GM19035 (cell line): ENCODE data around the gene UBE2QL1.

Source experiments
- ATAC-seq: cut with Tn5 transposase; IDR thresholded peaks from one replicate; pipeline ENCODE4 v1.9.1; 2021; ENCODE audit not compliant: unreplicated experiment

UBE2QL1 gene

GRCh38 chr5:6453937-6454560 is 5.4 kb downstream of the UBE2QL1 start:
- ATAC-seq = no peak

DNA sequence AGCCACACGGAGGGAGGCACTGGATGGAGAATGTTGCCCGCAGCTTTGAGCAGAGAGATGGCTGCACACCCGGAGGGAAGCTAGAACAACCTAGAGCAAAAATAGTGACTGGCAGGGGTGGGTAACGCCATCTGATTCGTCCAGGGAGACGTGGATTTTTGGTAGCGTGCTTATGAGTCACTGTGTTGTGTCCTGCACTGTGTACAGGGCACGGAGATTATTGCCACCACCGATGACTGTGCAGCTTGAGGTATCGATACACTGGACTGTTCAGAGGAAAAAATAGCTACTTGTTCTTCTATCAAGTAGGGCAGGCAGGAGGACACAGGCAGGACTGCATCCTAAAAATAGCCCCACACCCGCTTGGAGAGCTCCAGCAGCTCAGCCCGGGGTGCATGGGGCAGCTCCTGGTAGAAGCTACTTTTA is 6.0 kb downstream of the UBE2QL1 start:
- no peak for ATAC-seq

GRCh38 chr5:6455571-6456200 is 7.0 kb downstream of the UBE2QL1 start:
- ATAC-seq = no peak

- ATAC-seq = no peak
Measured at GRCh38 chr5:6456766-6457370, 8.2 kb downstream of the UBE2QL1 start.

GRCh38 chr5:6457592-6457991 is 8.9 kb downstream of the UBE2QL1 start:
- ATAC-seq = no peak

GRCh38 chr5:6458833-6459232 is 10.2 kb downstream of the UBE2QL1 start:
- ATAC-seq = no peak

DNA sequence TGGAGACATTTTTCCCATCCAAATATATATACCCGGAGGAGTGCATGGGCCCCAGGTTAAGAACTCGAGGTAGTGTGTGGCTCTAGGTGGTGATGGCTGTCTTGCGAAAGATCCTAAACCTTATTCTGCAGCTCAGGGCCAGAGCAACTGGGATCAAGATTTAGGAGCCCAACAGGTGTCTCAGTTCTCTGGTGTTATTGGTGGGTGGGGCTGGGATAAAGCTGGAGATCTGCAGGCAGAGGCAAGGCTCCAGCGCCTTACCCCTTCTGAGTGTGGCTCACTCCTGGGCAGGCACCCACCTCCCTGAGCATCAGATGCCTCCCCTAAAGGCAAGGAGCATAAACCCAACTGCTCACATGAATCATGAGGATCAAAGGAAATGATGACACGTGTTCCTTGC is 11.2 kb downstream of the UBE2QL1 start:
- no peak for ATAC-seq

- no peak for ATAC-seq
Measured at GRCh38 chr5:6461006-6461405, 12.3 kb downstream of the UBE2QL1 start.

GRCh38 chr5:6461793-6462650 is 13.4 kb downstream of the UBE2QL1 start:
- no peak for ATAC-seq

- ATAC-seq = no peak
Measured at GRCh38 chr5:6462671-6463070, 14.0 kb downstream of the UBE2QL1 start.

- ATAC-seq = no peak
Measured at GRCh38 chr5:6464441-6464840, 15.8 kb downstream of the UBE2QL1 start.

- no peak for ATAC-seq
Measured at GRCh38 chr5:6465831-6466790, 17.5 kb downstream of the UBE2QL1 start.

DNA sequence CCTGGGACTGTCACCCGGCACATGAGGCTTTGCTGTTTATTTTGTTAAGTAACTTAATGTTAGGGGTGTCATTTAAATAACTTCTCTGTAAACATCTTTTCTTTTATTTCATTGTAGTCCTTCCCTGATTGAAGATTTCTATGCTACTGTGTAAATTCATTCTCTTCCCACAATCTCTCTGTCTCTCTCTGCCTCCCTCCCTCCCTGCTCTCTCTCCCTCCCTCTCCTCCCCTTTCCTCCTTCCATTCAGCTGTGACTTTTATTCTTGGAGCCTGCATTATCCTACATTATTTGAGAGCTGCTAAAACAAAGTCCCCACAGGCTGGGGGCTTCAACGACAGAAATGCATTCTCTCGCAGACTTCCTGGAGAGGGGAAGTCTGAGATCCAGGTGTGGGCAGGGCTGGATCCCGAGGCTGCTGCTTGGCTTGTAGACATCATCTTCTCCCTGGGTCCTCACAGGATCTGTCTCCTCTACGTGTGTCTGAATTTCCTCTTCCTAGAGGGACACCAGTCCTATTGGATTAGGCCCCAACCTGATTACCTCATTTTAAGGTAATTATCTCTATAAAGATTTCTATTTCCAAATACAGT is 18.4 kb downstream of the UBE2QL1 start:
- ATAC-seq = no peak

- no peak for ATAC-seq
Measured at GRCh38 chr5:6467591-6467990, 18.9 kb downstream of the UBE2QL1 start.

- ATAC-seq = no peak
Measured at GRCh38 chr5:6468104-6468503, 19.4 kb downstream of the UBE2QL1 start.

- no peak for ATAC-seq
Measured at GRCh38 chr5:6468870-6469269, 20.2 kb downstream of the UBE2QL1 start.

DNA sequence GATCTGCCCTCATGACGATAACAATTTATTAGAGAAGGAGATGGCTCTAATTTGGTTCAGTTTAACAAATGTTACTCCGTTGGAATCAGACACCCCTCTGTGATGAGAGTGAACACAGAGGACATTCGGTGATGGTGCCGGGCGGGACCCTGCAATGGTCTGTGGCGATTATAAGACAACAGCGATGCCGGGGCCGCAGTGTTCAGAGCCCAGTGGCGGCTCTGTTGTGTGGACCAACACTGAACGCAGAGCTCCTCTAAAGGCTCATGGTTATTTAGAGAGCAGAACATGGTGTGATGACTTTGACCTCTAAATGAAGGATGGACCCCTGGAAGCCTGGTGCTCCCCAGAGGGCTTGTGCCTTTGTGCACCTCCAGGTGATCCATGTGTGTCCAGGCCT is 21.2 kb downstream of the UBE2QL1 start:
- no peak for ATAC-seq

- ATAC-seq = no peak
Measured at GRCh38 chr5:6470672-6471071, 22.0 kb downstream of the UBE2QL1 start.

- ATAC-seq = no peak
Measured at GRCh38 chr5:6471252-6471651, 22.6 kb downstream of the UBE2QL1 start.

- no peak for ATAC-seq
Measured at GRCh38 chr5:6472792-6473191, 24.1 kb downstream of the UBE2QL1 start.
